T follicular helper cell (primary cell): ENCODE data around the gene ABT1.
A peak's percentile ranks its signal among the peaks of the same experiment; 100 is the strongest.

Source experiments
- DNase-seq: peaks from one replicate; pipeline ENCODE4 v3.0.0-alpha.2; 2020; ENCODE audit warnings: low read depth

The ABT1 gene

DNA sequence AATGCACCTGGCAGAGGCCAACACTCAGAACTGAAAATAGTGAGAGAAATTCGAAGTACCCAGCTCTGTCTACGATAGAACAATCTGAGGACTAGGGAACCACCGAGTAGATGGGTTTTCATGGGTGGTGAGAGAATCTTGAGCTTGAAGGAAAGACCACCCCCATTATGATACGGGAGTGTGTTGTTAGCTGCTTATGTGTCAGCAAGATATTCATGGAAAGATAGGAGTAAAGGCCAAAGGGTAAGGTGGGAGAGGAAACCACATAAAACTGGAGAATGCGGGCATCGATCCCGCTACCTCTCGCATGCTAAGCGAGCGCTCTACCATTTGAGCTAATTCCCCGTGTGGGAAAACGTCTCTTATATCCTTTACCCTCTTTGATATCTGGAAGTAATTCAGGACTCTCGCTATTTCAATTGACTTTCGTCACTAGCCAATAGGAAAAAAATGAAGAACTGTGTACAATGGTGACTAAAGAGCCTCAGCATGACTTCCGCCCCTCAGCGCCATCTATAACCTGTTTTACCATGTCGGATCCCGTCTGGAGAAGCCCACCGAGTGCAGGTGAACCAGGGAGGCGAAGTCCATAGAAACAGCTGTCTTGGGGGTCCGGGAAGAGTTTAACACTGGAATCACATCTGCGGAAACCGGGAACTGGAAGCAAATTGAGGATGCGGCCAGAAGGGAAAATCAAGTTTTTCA lies 25.0 kb upstream of the ABT1 start:
- DNase-seq = no peak

DNA sequence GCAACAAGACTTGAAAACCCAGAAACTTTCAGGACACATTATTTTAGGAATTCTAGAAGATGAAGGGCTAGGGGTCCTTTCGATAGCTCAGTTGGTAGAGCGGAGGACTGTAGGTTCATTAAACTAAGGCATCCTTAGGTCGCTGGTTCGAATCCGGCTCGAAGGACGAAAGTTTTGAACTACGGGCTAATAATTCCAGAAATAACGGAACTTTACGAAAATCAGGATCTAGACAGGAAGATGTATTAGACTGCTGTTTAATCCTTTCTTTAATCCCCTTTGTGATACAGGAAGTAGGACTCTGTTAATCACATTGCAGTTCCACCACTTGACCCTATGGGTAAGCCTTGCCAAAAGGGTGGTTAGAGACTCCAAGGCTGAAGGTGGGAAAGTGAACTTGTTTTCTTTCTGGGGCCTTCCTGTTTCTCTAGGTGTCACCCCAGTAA lies 21.2 kb upstream of the ABT1 start:
- DNase-seq = no peak

DNA sequence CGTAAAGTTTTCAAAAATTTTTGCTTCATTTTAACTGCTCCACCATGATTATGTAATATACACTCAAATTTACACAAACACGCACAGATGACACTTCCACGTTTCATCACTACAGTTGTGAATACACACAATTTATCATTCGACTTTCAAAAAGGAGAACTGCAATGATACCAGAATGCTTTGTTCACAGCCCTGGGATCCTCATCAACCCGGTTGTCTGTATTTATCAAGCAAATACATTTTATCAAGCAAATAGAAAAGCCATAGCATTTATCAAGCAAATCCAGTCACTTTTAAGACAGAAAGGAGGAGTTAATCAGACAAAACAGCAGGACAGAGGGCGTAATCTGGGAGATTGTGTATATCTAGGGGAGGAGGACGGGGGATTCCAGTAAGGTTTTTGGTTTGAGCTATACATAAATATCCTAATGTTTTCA lies 20.3 kb upstream of the ABT1 start:
- DNase-seq = no peak

DNA sequence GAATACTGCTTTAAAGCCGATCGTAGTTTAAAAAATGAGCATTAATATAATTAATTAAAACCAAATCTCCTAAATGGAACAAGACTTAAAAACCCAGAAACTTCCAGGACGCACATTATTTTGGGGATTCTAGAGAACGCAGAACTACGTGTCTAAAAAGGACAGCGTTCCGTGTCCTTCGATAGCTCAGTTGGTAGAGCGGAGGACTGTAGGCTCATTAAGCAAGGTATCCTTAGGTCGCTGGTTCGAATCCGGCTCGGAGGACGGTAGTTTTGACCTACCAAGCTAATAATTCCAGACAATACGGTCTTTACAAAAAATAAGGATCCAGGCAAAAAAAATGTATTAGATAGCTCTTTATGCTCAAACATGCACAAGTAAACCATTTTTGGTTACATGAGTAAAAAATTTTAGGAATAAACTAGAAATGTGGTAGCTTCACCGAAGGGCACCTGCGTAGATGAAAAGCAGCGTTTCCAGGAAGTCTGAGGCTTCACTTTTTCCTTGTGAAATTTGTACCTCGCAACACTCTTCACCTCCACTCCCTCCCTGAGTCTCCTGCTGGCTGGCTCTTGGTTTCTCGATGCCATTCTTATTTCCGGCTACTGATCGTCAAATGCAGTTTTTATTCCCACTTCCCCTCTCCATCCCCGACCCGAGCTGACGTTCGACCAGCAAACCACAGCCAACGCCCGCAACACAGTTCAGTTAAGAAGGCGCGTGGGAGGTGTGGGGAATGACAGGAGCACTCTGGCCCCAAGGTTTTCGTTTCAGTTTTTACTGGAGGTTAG lies 19.6 kb upstream of the ABT1 start:
- DNase-seq = peak; percentile 39

DNA sequence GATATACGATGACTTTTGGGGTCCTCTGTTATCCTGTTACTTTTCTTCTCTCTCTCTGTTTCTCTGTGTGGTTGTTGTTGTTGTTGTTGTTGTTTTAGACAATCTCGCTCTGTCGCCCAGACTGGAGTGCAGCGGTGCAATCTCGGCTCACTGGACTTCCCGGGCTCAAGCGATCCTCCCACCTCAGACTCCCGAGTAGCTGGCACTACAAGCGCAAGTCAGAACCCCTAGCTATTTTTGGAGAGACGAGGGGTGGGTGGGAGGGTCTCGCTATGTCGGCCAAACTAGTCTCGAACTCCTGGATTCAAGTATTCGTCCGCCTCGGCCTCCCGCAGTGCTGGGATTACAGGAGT lies 19.1 kb upstream of the ABT1 start:
- DNase-seq = no peak

DNA sequence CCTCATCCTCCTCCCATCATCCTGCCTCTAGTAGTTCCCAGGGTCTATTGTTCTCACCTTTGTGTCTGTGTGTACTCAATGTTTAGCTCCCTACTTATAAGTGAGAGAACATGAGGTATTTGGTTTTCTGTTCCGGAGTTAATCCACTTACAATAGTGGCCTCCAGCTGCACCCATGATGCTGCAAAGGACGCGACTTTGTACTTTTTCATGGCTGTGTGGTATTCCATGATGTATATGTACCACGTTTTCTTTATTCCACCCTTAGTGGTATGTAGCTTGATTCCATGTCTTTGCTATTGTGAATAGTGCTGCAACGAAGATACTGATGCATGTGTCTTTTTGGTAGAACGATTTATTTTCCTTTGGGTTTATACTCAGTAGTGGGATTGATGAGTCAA lies 18.5 kb upstream of the ABT1 start:
- DNase-seq = no peak

DNA sequence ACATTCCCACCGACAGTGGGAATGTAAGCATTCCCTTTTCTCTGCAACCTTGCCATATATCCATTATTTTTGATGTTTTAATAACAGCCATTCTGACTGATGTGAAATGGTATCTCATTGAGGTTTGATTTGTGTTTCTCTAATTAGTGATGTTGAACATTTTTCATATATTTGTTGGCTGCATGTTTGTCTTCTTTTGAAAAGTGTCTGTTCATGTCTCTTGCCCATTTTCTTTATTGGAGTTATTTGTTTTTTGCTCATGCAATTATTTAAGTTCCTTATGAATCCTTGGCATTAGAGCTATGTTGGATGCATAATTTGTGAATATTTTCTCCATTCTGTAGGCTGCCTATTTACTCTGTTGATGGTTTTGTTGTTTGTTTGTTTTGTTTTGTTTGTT lies 18.0 kb upstream of the ABT1 start:
- no peak for DNase-seq

DNA sequence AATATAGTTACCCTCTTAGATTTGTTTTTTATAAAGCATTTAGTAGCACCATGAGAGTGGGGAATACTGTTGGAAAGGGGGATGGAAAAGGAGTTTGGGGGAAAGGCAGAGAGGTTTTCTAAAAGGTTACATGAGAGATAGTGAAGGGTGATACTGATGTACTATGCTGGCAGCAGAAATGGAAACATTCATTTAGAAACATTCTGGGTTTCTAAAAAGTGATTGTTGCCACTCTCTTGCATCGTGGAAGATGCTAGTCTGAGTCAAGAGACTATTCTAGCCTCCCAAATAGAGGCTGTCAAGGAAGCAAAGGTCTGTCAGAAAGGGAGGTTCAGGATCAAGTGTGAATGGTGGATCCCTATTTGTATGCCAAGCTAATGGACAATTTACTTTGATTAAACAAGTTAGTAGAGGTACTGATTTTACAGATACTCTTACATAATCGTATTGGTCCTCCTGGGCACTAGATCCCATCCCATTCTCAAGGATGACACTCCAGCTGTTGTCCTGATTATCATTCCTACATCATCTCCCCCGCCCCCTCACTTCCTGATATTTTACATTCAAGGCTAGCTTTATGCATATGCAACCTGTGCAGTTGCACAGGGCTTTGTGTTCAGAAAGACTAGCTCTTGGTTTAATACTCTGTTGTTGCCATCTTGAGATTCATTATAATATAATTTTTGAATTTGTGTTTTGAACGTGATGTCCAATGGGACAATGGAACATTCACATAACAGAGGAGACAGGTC lies 15.4 kb upstream of the ABT1 start:
- DNase-seq = no peak

DNA sequence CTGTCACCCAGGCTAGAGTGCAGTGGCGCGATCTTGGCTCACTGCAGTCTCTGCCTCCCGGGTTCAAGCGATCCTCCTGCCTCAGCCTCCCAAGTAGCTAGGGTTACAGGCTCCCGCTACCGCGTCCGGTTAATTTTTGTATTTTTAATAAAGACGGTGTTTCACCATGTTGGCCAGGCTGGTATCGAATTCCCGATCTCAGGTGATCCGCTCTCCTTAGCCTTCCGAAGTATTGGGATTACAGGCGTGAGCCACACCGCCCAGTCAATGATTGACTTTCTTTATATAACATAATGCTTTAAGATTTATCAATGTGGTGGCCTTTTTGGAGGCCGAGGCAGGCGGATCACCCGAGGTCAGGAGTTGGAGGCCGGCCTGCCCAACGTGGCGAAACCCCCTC lies 7.8 kb upstream of the ABT1 start:
- no peak for DNase-seq

DNA sequence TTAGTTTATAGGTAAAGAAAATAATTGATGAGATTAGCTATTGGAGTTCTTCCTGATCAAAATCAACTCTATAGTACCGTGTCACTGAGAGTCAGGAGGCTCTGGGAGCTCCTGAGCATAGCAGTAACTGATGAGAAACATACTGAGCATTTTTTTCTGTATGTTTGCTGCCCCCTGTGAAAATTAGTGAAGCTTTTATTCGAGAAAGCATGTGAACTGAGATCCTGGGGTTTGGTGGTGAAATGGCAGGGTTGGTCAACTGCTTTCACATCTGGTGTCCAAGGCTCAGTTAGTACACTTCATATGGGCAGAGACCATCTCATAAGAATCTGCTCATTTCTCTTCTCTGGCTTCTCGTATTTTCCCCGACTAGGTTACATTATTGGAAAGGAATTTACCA lies 4.1 kb upstream of the ABT1 start:
- no peak for DNase-seq

DNA sequence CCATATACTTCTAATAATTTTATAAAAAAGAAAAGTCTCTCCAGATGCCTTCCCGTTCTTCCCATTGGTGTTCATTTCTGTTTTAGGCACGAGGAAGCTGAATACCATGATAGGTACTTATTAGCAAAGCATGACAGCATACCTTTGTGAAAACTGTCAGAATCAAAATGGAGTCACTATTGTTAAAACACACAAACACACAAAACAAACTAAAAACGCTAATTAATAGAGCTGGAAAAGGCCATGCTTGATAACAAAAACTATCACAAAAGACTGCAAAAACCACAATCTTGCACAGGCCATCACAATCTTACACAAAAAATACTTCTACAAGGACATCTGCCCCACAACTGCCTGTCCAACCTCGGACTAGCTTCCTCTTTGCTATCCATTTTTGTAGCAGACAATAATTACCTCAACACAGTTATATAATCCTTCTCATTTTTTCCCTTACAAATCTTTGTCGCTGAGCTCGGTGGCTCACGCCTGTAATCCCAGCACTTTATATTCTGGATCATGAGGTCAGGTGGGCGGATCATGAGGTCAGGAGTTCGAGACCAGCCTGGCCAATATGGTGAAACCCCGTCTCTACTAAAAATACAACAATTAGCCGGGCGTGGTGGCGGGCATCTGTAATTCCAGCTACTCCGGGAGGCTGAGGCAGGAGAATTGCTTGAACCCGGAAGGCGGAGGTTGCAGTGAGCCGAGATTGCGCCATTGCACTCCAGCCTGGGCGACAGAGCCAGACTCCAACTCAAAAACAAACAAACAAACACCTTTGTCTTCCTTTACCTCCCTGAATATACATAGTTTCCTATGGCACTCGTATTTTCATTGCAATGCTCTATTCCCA lies 3.2 kb upstream of the ABT1 start:
- no peak for DNase-seq

DNA sequence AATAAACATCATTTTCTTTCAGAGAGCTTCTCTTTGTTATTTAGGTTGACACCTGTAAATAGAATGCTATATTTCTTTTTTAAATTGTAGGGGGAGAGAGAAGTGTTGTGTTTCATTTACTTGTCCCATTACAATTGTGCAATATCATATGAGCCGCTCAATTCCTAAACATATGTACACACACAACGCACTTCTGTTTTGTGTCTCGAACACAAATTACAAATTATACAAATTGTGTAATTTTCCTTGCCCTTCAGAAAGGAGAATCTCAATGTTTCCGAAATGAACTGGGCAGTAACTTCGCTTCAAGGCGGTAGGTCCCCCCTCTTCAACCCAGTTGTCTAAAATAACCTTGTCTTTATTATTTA lies 2.6 kb upstream of the ABT1 start:
- no peak for DNase-seq

DNA sequence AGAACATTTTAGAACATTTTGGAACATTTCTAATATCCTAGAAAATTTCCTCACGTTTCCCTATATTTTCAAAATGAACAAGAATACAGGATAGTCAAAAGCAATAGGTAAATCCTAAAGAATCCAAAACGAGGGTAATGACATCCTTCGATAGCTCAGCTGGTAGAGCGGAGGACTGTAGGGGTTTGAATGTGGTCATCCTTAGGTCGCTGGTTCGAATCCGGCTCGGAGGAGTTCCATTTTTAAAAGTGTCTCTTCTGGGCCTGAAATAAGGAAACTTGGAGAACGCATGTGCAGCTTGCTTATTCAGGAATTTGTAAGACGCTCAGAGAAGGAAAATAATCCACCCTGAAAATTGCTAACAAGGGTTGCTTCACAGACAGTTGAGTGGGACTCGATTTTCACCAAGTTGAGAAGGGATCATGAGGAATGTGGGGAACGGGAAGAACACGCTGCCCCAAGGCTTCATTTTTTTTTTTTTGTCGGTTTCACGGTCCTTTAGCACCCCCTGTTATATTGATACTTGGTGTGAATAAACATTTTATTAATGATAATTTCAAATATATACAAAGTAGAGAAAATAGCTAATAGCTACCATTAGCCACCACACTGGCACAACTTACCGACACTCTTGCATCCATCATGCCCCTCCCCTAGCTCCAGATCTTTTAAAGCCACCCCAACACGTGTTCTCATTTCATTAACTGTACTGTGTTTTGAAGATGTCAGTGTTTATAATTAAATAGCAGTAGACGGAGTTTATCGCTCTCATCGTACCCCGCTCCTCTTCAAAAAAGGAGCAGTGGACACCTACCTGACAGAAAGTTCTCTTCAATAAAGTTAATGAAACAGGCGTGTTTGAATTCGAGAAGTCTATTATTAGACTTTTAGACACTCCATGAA lies 1.8 kb upstream of the ABT1 start:
- DNase-seq = no peak

DNA sequence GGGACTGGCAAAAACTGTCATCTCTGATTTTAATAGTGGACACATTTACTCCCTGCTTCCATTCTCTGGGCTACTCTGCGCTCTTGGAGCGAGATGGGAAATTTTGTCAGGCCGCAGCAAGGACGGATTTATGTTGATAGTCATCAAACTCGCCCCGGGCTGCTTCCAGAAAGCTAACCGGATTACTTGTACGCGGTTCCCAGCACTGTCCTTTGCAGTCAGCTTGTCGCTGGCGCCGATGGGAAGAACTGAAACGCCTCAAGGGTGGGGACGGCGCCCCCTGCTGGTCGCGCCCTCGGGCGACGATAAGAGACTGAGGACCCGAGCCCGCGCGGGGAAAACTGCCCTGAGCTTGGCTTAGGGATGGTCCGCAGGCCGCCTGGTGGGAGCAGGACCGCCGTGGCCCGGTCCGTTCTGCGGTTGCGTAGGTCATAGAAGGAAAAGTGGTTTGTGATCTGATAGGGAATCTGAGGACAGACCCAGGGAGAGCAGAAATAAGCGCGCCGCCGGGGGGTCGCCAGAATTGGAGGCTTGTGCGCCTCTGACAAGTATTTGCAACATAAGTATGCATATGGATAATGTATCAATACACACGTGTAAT lies 984 bp upstream of the ABT1 start:
- peak; percentile 74 for DNase-seq

DNA sequence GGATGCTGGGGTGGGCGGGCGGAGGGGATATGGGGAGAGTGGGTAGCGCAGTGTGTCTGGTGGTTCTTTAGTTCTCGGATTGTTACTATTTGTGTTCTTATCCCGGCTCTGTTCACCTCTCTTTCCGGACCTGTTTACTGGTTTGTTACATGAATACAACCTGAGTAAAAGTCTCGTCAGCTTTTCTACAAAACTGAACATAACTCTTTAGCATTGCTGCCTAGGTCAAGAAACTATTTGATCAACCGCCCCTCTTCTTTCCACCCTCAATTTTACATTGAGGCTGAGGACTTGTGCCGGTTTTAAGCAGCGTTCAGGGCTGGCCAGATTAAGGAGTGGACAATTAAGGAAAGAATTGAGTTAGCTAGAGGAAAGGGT lies 625 bp downstream of the ABT1 start:
- no peak for DNase-seq

DNA sequence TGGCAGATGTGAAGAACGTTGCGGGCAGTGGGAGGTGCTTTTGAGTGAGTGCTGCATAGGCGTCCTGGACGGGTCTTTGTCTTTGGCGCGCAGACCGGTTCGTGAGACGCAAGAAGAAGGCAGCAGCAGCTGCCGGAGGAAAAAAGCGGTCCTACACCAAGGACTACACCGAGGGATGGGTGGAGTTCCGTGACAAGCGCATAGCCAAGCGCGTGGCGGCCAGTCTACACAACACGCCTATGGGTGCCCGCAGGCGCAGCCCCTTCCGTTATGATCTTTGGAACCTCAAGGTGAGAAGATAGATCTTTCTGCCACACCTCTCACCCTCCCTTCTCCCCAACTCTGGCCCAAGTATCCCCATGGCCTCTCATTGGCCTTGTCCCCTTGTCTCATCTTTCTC lies 1.1 kb downstream of the ABT1 start:
- DNase-seq = no peak

DNA sequence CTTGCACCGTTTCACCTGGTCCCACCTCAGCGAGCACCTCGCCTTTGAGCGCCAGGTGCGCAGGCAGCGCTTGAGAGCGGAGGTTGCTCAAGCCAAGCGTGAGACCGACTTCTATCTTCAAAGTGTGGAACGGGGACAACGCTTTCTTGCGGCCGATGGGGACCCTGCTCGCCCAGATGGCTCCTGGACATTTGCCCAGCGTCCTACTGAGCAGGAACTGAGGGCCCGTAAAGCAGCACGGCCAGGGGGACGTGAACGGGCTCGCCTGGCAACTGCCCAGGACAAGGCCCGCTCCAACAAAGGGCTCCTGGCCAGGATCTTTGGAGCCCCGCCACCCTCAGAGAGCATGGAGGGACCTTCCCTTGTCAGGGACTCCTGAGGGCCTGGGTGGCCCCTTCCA lies 1.5 kb downstream of the ABT1 start:
- no peak for DNase-seq

DNA sequence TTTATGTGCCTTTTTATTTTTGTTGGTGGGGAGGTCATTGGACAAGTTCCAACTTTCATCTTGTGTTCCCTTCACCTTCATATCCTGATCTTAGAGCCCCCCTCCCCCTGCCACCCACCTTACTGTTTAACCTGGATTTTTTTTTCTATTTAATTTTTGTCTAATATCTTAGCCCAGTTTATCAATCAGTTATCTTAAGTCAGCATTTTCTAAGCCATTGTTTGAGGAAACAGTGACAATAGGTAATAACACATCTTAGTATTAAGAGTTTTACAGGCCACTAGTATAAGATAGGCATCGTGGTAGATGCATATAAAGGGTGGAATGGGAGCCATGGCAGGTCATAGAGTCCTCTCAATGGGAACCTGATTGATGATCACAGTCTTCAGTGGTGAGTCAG lies 2.4 kb downstream of the ABT1 start:
- DNase-seq = no peak

DNA sequence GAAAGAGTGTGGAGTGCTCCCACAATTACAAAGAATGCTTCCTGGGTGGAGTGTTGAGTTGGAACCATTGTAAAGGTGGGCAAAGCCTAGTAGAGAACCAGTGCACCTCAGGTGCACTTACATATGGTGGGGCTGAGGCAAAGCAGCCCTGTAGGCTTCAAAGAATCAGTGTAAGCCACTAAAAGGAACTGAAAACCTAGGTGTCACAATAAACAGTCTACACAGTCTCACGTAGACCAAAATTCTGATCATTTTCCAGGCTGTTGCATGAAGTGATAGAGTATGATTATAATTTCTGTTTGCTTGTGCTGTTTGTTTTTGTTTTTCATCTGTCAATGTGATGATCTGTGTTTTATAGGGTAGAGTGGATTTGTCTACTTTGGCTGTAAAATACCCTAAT lies 2.8 kb downstream of the ABT1 start:
- no peak for DNase-seq

DNA sequence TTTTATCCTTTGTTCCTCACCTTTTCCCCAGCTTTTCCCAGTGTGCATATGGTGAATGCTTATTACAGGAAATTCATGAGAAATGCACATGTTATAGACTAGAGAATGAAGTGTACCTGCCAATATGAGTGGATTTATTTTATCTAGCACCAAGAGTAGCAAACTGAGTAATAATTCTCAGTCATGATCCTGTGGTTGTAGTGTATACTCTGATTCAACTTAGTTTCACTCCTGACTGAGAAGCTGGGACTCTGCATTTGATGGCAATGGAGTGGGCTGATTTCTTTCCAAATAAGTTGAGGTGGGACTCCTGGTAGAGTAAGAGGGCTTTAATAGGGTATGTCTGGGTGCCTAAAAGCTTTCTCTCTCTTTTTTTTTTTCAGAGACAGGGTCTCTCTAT lies 4.0 kb downstream of the ABT1 start:
- DNase-seq = no peak

DNA sequence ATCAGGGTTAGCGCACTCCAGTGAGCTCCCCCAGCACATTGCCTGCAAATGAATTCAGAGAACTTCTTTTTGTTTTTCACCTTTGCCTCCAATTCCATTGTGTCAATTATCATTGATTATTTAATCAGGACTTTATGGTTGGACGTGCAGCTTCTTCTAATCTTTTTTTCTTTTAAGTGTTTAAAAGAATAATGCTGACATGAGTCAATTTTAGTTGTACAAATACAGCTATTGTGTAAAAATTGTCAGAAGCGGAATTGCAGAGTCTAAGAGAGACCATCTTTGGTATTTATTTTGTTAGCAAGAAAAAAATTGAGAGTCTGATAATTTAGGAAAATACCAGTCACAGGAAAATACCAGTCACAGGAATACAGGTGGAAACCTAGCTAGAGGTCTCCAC lies 5.5 kb downstream of the ABT1 start:
- no peak for DNase-seq
